ENCODE measurements around the gene ZNF678.

Gene ZNF678

GRCh38 chr1:227542153-227543120, 20.9 kb upstream of the ZNF678 start:
- no peak for TF ChIP-seq ZNF70 (CRISPR knock-in tag; IDR thresholded peaks at IDR 0.05)
- TF ChIP-seq ZNF565 (CRISPR knock-in tag; conservative IDR thresholded peaks at IDR 0.05; ENCODE audit: low read depth): no peak
- TF ChIP-seq CSRNP3 (CRISPR knock-in tag; IDR thresholded peaks at IDR 0.05): no peak
- no peak for TF ChIP-seq PATZ1 (CRISPR knock-in tag; IDR thresholded peaks at IDR 0.05; ENCODE audit: borderline replicate concordance)
- TF ChIP-seq TSHZ2 (CRISPR knock-in tag; IDR thresholded peaks at IDR 0.05): no peak
- TF ChIP-seq OSR1 (CRISPR knock-in tag; IDR thresholded peaks at IDR 0.05): no peak
- no peak for TF ChIP-seq GLIS3 (CRISPR knock-in tag; IDR thresholded peaks at IDR 0.05)
- TF ChIP-seq SNAI2 (CRISPR knock-in tag; IDR thresholded peaks at IDR 0.05): no peak
- no peak for TF ChIP-seq TCF4 (CRISPR knock-in tag; IDR thresholded peaks at IDR 0.05; ENCODE audit: borderline replicate concordance)
- TF ChIP-seq POU6F1 (CRISPR knock-in tag; IDR thresholded peaks at IDR 0.05; ENCODE audit: borderline replicate concordance, low read depth): no peak
- no peak for TF ChIP-seq ISL1 (CRISPR knock-in tag; IDR thresholded peaks at IDR 0.05)
- TF ChIP-seq RARB (CRISPR knock-in tag; IDR thresholded peaks at IDR 0.05): no peak
- TF ChIP-seq ZC3H10 (CRISPR knock-in tag; IDR thresholded peaks at IDR 0.05): no peak
- no peak for TF ChIP-seq ARNTL (CRISPR knock-in tag; IDR thresholded peaks at IDR 0.05; ENCODE audit: borderline replicate concordance, low read depth)
- no peak; the same call in 1 of the 2 replicates for TF ChIP-seq ZFP3 (CRISPR knock-in tag; IDR thresholded peaks at IDR 0.05)
- no peak for TF ChIP-seq BACH2 (CRISPR knock-in tag; IDR thresholded peaks at IDR 0.05; ENCODE audit: borderline replicate concordance)
- ATAC-seq: peak; percentile 95

GRCh38 chr1:227543283-227544066, 19.9 kb upstream of the ZNF678 start:
- no peak for TF ChIP-seq TCF4 (CRISPR knock-in tag; IDR thresholded peaks at IDR 0.05; ENCODE audit: borderline replicate concordance)
- no peak for TF ChIP-seq ZC3H10 (CRISPR knock-in tag; IDR thresholded peaks at IDR 0.05)
- no peak for TF ChIP-seq CREB5 (CRISPR knock-in tag; IDR thresholded peaks at IDR 0.05; ENCODE audit: low read depth)
- no peak for TF ChIP-seq ZFP30 (CRISPR knock-in tag; IDR thresholded peaks at IDR 0.05)
- TF ChIP-seq RARB (CRISPR knock-in tag; IDR thresholded peaks at IDR 0.05): no peak
- no peak for TF ChIP-seq PPARA (CRISPR knock-in tag; IDR thresholded peaks at IDR 0.05; ENCODE audit: borderline replicate concordance)
- no peak for TF ChIP-seq ZNF565 (CRISPR knock-in tag; conservative IDR thresholded peaks at IDR 0.05; ENCODE audit: low read depth)
- no peak for TF ChIP-seq ZFP3 (CRISPR knock-in tag; IDR thresholded peaks at IDR 0.05)
- no peak for TF ChIP-seq TOX (CRISPR knock-in tag; IDR thresholded peaks at IDR 0.05; ENCODE audit: borderline replicate concordance)
- TF ChIP-seq ZNF70 (CRISPR knock-in tag; IDR thresholded peaks at IDR 0.05): no peak
- ATAC-seq: no peak
